Keratinocyte (primary cell): ENCODE data around the gene CFAP100. TPM values are rescaled to one million over a fixed set of nuclear protein-coding genes. Genes with fewer than 3 reads are reported as not detected.

ENCODE experiments used
- DNase-seq: peaks from one replicate; pipeline ENCODE4 v3.0.0-alpha.2; 2011; ENCODE audit warnings: low read depth, missing footprints, low spot score
- FAIRE-seq: peaks from 2 replicates; lab custom pipeline; 2011; peaks lifted over from hg19 to GRCh38; lab: Jason Lieb, UNC
- H2AFZ ChIP-seq: 2 replicates; pipeline ENCODE4 v1.6.0; 2012; ENCODE audit warnings: low read length, control low read depth, inconsistent platforms; ENCODE audit not compliant: control insufficient read depth
- H3K27ac ChIP-seq: 2 replicates; pipeline ENCODE4 v1.5.1; 2011; ENCODE audit warnings: low read length; ENCODE audit not compliant: control insufficient read depth, insufficient read depth
- H3K27me3 ChIP-seq: 3 replicates; pipeline ENCODE4 v1.6.0; 2011; ENCODE audit warnings: low read length; ENCODE audit not compliant: control insufficient read depth, insufficient read depth; ENCODE audit errors: extremely low read depth
- H3K36me3 ChIP-seq, 2 experiments: 2 replicates in 1 of 2; 3 replicates in 1 of 2; pipeline ENCODE4 v1.5.1; 2011; ENCODE audit warnings: low read length in 2 of 2, mild to moderate bottlenecking in 1 of 2; ENCODE audit not compliant: control insufficient read depth in 2 of 2, insufficient read depth in 2 of 2; ENCODE audit errors: extremely low read depth in 1 of 2
- H3K4me1 ChIP-seq: 3 replicates; pipeline ENCODE4 v1.5.1; 2011; ENCODE audit warnings: low read length; ENCODE audit not compliant: control insufficient read depth, insufficient read depth; ENCODE audit errors: extremely low read depth
- H3K4me2 ChIP-seq: 3 replicates; pipeline ENCODE4 v1.6.0; 2011; ENCODE audit warnings: low read depth, low read length; ENCODE audit not compliant: control insufficient read depth, insufficient read depth; ENCODE audit errors: extremely low read depth
- H3K4me3 ChIP-seq, 3 experiments: fragments of 200-600 bp in 1 of 3; sonication (generic) in 1 of 3; 2 replicates in 2 of 3; 3 replicates in 1 of 3; pipeline ENCODE4 v1.5.1; 2011 to 2016; ENCODE audit warnings: low read length in 3 of 3, mild to moderate bottlenecking in 3 of 3, control low read depth in 2 of 3, inconsistent platforms in 1 of 3, low read depth in 1 of 3, mixed read lengths in 1 of 3, mixed run types in 1 of 3, moderate library complexity in 1 of 3; ENCODE audit not compliant: control insufficient read depth in 2 of 3, insufficient read depth in 2 of 3; ENCODE audit errors: extremely low read depth in 1 of 3
- H3K79me2 ChIP-seq: 2 replicates; pipeline ENCODE4 v1.6.0; 2012; ENCODE audit warnings: low read length; ENCODE audit not compliant: control insufficient read depth, insufficient read depth
- H3K9ac ChIP-seq: 3 replicates; pipeline ENCODE4 v1.6.0; 2011; ENCODE audit warnings: low read length; ENCODE audit not compliant: control insufficient read depth, insufficient read depth; ENCODE audit errors: extremely low read depth
- H3K9me1 ChIP-seq: 3 replicates; pipeline ENCODE4 v1.6.0; 2011; ENCODE audit warnings: low read length; ENCODE audit not compliant: control insufficient read depth, insufficient read depth; ENCODE audit errors: extremely low read depth
- H3K9me3 ChIP-seq: 2 replicates; pipeline ENCODE4 v1.5.1; 2012; ENCODE audit warnings: low read depth, low read length; ENCODE audit not compliant: control insufficient read depth
- H4K20me1 ChIP-seq: 3 replicates; pipeline ENCODE4 v1.6.0; 2011; ENCODE audit warnings: low read length; ENCODE audit not compliant: control insufficient read depth, insufficient read depth; ENCODE audit errors: extremely low read depth
- CTCF ChIP-seq, 3 experiments: IDR thresholded peaks in 1 of 3; conservative IDR thresholded peaks in 1 of 3; optimal IDR thresholded peaks in 1 of 3; 2 replicates in 2 of 3; 3 replicates in 1 of 3; pipeline versions ENCODE3 to v1.5.1; 2011; ENCODE audit warnings: low read length in 3 of 3, mild to moderate bottlenecking in 3 of 3, moderate library complexity in 2 of 3, control low read depth in 1 of 3, inconsistent platforms in 1 of 3; ENCODE audit not compliant: insufficient read depth in 2 of 3; ENCODE audit errors: extremely low read depth in 1 of 3
- EZH2 ChIP-seq: IDR thresholded peaks from one replicate; pipeline ENCODE4 v1.6.1; 2012; ENCODE audit warnings: inconsistent platforms, mild to moderate bottlenecking, low read length, moderate library complexity
- dilution Hi-C: fragments of 300-500 bp; cut with MboI; formaldehyde crosslinking; loops from one replicate; pipeline ENCODE4 v1.7.0; 2020; ENCODE audit warnings: low sequenced_read_pairs; ENCODE audit not compliant: extremely low pct_ligation_motif_present
- polyA plus RNA-seq, 5 experiments: library from polyadenylated mRNA; depleted of rRNA in 3 of 5; stranded (reverse) in 3 of 5; stranded (forward) in 1 of 5; unstranded in 1 of 5; fragments of >200 nt; gene quantifications; 1 replicate in 1 of 5; 2 replicates in 3 of 5; 3 replicates in 1 of 5; pipeline versions ENCODE4 v1.2.1 to v1.2.3, GENCODE V29; 2011 to 2012; ENCODE audit warnings: missing spikeins in 2 of 5, low read depth in 1 of 5, low replicate concordance in 1 of 5

CFAP100 gene
- polyA plus RNA-seq, 1 donor (not counting 4 experiments of a cell fraction or from before 2014, with no cell fraction given) = not detected

- Histone ChIP-seq H4K20me1 (peaks cover 4% of the 10 kb centered on the region), H3K9me1 (peaks cover 2% of the 10 kb centered on the region), H3K27ac (no peak overlapping the region), H3K9me3 (no peaks in the 10 kb centered on the region), H3K27me3 (no peaks in the 10 kb centered on the region), H3K9ac (no peak overlapping the region), H3K4me3 (no peak overlapping the region), H3K36me3 (peaks cover 14 to 16% of the 10 kb centered on the region in 2 experiments), H3K4me2 (no peak overlapping the region), H2AFZ (no peak overlapping the region), H3K79me2 (no peaks in the 10 kb centered on the region), H3K4me1 (no peaks in the 10 kb centered on the region)
- no peak for TF ChIP-seq CTCF (optimal IDR thresholded peaks at IDR 0.05 in 1 of 3, IDR thresholded peaks at IDR 0.05 in 1 of 3, conservative IDR thresholded peaks at IDR 0.05 in 1 of 3; ENCODE audit: extremely low read depth in 1 of 3, insufficient read depth in 2 of 3, low read length in 3 of 3)
- no peak for TF ChIP-seq EZH2
- DNase-seq (no peak), FAIRE-seq (no peak)
- dilution Hi-C loops = no loop called here
Observed at GRCh38 chr3:126447456-126448106, 52.9 kb downstream of the CFAP100 start.

- Histone ChIP-seq H3K27me3 (no peaks in the 10 kb centered on the region), H3K4me1 (no peaks in the 10 kb centered on the region), H2AFZ (no peak overlapping the region), H4K20me1 (peaks cover 4% of the 10 kb centered on the region), H3K27ac (no peak overlapping the region), H3K9me1 (peaks cover 2% of the 10 kb centered on the region), H3K36me3 (peaks cover 14 to 17% of the 10 kb centered on the region in 2 experiments), H3K79me2 (no peaks in the 10 kb centered on the region), H3K4me2 (no peak overlapping the region), H3K4me3 (no peak overlapping the region), H3K9ac (no peak overlapping the region), H3K9me3 (no peaks in the 10 kb centered on the region)
- DNase-seq = no peak
- dilution Hi-C loops = no loop called here
- no peak for FAIRE-seq
- TF ChIP-seq EZH2 (no peak), CTCF (optimal IDR thresholded peaks at IDR 0.05 in 1 of 3, IDR thresholded peaks at IDR 0.05 in 1 of 3, conservative IDR thresholded peaks at IDR 0.05 in 1 of 3; ENCODE audit: extremely low read depth in 1 of 3, insufficient read depth in 2 of 3, low read length in 3 of 3) (no peak)
Observed at GRCh38 chr3:126448136-126448892, 53.6 kb downstream of the CFAP100 start.
